ENCODE measurements around the gene ZDHHC8. TPM values are rescaled to one million over a fixed set of nuclear protein-coding genes. Genes with fewer than 3 reads are reported as not detected.

ZDHHC8 gene
- total RNA-seq, 1 donor from 2014 or later = 108 TPM

GRCh38 chr22:20155330-20156041, 23.9 kb downstream of the ZDHHC8 start:
- H3K4me3 Mint-ChIP-seq (ENCODE audit: unreplicated experiment) = no peak overlapping the region
- no peaks in the 10 kb centered on the region for H3K36me3 Mint-ChIP-seq (ENCODE audit: unreplicated experiment)
- DNase-seq (ENCODE audit: extremely low spot score, unreplicated experiment) = no peak
- TF ChIP-seq CTCF (IDR thresholded peaks at IDR 0.05) = no peak
- no peak overlapping the region for H3K27ac Mint-ChIP-seq (ENCODE audit: unreplicated experiment)
- no peaks in the 10 kb centered on the region for H3K9me3 Mint-ChIP-seq (ENCODE audit: unreplicated experiment)
- no peaks in the 10 kb centered on the region for H3K27me3 Mint-ChIP-seq (ENCODE audit: unreplicated experiment)
- H3K4me1 Mint-ChIP-seq (ENCODE audit: unreplicated experiment) = peaks cover 9% of the 10 kb centered on the region

- TF ChIP-seq CTCF (IDR thresholded peaks at IDR 0.05) = no peak
- DNase-seq (ENCODE audit: extremely low spot score, unreplicated experiment) = no peak
- Mint-ChIP-seq H3K36me3 (ENCODE audit: unreplicated experiment) (no peaks in the 10 kb centered on the region), H3K9me3 (ENCODE audit: unreplicated experiment) (no peaks in the 10 kb centered on the region), H3K4me1 (ENCODE audit: unreplicated experiment) (peaks cover 9% of the 10 kb centered on the region), H3K27ac (ENCODE audit: unreplicated experiment) (no peak overlapping the region), H3K27me3 (ENCODE audit: unreplicated experiment) (no peaks in the 10 kb centered on the region), H3K4me3 (ENCODE audit: unreplicated experiment) (no peak overlapping the region)
Observed at GRCh38 chr22:20156042-20156389, 24.4 kb downstream of the ZDHHC8 start.

GRCh38 chr22:20156611-20157429, 25.2 kb downstream of the ZDHHC8 start:
- Mint-ChIP-seq H3K4me3 (ENCODE audit: unreplicated experiment) (no peak overlapping the region), H3K9me3 (ENCODE audit: unreplicated experiment) (no peaks in the 10 kb centered on the region)

GRCh38 chr22:20157430-20158183, 26.0 kb downstream of the ZDHHC8 start:
- no peak for DNase-seq (ENCODE audit: extremely low spot score, unreplicated experiment)
- H3K4me3 Mint-ChIP-seq (ENCODE audit: unreplicated experiment) = no peak overlapping the region
- H3K4me1 Mint-ChIP-seq (ENCODE audit: unreplicated experiment) = peaks cover 9% of the 10 kb centered on the region
- H3K36me3 Mint-ChIP-seq (ENCODE audit: unreplicated experiment) = no peaks in the 10 kb centered on the region
- no peak for TF ChIP-seq CTCF (IDR thresholded peaks at IDR 0.05)
- no peaks in the 10 kb centered on the region for H3K9me3 Mint-ChIP-seq (ENCODE audit: unreplicated experiment)
- no peak overlapping the region for H3K27ac Mint-ChIP-seq (ENCODE audit: unreplicated experiment)
- H3K27me3 Mint-ChIP-seq (ENCODE audit: unreplicated experiment) = no peaks in the 10 kb centered on the region

More at GRCh38 chr22:20156611-20157429, 25.2 kb downstream of the ZDHHC8 start:
- peaks cover 9% of the 10 kb centered on the region for H3K4me1 Mint-ChIP-seq (ENCODE audit: unreplicated experiment)
- no peaks in the 10 kb centered on the region for H3K27me3 Mint-ChIP-seq (ENCODE audit: unreplicated experiment)
- peak; percentile 94 for DNase-seq (ENCODE audit: extremely low spot score, unreplicated experiment)
- peak; percentile 97 for TF ChIP-seq CTCF (IDR thresholded peaks at IDR 0.05)
- no peak overlapping the region for H3K27ac Mint-ChIP-seq (ENCODE audit: unreplicated experiment)
- no peaks in the 10 kb centered on the region for H3K36me3 Mint-ChIP-seq (ENCODE audit: unreplicated experiment)
